ENCODE results near the gene DERL3.

DERL3 gene

DNA sequence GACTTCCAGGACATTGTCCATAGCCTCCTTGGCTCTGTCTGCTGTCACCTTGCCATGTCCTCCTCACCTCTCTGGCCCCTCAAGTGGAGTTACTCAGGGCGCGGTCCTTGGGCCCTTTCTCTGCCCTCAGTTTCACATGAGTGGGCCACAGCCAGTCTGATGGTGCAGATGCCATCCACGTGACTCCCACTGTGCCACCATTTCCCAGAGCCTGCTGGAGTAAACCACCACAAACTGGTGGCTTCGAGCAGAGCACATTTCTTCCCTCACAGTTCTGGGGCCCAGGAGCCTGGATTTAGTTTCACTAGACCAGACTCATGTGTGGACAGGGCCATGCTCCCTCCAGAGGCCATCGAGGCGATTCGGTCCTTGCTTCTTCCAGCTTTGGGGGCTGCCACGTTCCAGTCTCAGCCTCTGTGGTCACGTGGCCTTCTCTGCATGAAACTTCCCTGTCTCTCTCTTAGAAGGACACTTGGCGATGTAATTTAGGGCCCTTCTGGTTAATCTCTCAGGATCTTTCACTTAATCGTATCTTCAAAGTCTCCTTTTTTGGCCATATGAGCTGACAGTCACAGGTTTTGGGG lies 37.5 kb downstream of the DERL3 start:
- no peak overlapping the region for H3K4me2 ChIP-seq (ENCODE audit: low read depth, low read length)
- peaks cover 8% of the 10 kb centered on the region for H3K4me1 ChIP-seq (ENCODE audit: low read length)
- no peak overlapping the region for H3K27ac ChIP-seq (ENCODE audit: low read length)

GRCh38 chr22:23800297-23801237 lies 38.2 kb downstream of the DERL3 start:
- TF ChIP-seq CTCF (IDR thresholded peaks at IDR 0.05; ENCODE audit: low read length) (no peak), EZH2phosphoT487 (IDR thresholded peaks at IDR 0.05; ENCODE audit: low read length) (no peak), EZH2 (optimal IDR thresholded peaks at IDR 0.05; ENCODE audit: low read depth, low read length) (no peak)
- Histone ChIP-seq H3F3A (ENCODE audit: insufficient read depth, low read length) (no peaks in the 10 kb centered on the region), H3K79me2 (ENCODE audit: low read length) (peaks cover 3% of the 10 kb centered on the region; the same call in 1 of the 2 replicates), H3K36me3 (replicated peaks; ENCODE audit: insufficient read depth, low read length) (peaks cover 3% of the 10 kb centered on the region; the same call in 1 of the 2 replicates), H2AFZ (ENCODE audit: low read length) (no peak overlapping the region), H3K4me3 (ENCODE audit: low read length) (no peak overlapping the region), H3K9me2 (replicated peaks; ENCODE audit: insufficient read depth, low read length) (no peaks in the 10 kb centered on the region), H4K20me1 (ENCODE audit: insufficient read depth, low read length) (no peaks in the 10 kb centered on the region), H3K27ac (ENCODE audit: low read length) (no peak overlapping the region), H3K9me3 (replicated peaks; ENCODE audit: insufficient read depth, low read length) (no peaks in the 10 kb centered on the region), H3K4me1 (ENCODE audit: low read length) (peaks cover under 1% of the 10 kb centered on the region; the same call in 1 of the 2 replicates), H3K9ac (ENCODE audit: low read length) (no peak overlapping the region), H3K27me3 (replicated peaks; ENCODE audit: insufficient read depth, low read length) (no peaks in the 10 kb centered on the region), H3K4me2 (ENCODE audit: low read depth, low read length) (no peak overlapping the region)
- DNase-seq: no peak

More for the DNA sequence above, 37.5 kb downstream of the DERL3 start:
- Histone ChIP-seq H3K9ac (ENCODE audit: low read length) (no peak overlapping the region), H3F3A (ENCODE audit: insufficient read depth, low read length) (peaks cover 3% of the 10 kb centered on the region; the same call in 1 of the 2 replicates), H3K9me2 (replicated peaks; ENCODE audit: insufficient read depth, low read length) (no peaks in the 10 kb centered on the region), H3K79me2 (ENCODE audit: low read length) (no peaks in the 10 kb centered on the region), H3K4me3 (ENCODE audit: low read length) (no peak overlapping the region), H3K9me3 (replicated peaks; ENCODE audit: insufficient read depth, low read length) (no peaks in the 10 kb centered on the region), H3K27me3 (replicated peaks; ENCODE audit: insufficient read depth, low read length) (no peaks in the 10 kb centered on the region), H3K36me3 (replicated peaks; ENCODE audit: insufficient read depth, low read length) (peaks cover 3% of the 10 kb centered on the region; the same call in 1 of the 2 replicates), H4K20me1 (ENCODE audit: insufficient read depth, low read length) (no peaks in the 10 kb centered on the region), H2AFZ (ENCODE audit: low read length) (no peak overlapping the region)
- TF ChIP-seq EZH2 (optimal IDR thresholded peaks at IDR 0.05; ENCODE audit: low read depth, low read length) (no peak), CTCF (IDR thresholded peaks at IDR 0.05; ENCODE audit: low read length) (no peak), EZH2phosphoT487 (IDR thresholded peaks at IDR 0.05; ENCODE audit: low read length) (no peak)
- no peak for DNase-seq

DNA sequence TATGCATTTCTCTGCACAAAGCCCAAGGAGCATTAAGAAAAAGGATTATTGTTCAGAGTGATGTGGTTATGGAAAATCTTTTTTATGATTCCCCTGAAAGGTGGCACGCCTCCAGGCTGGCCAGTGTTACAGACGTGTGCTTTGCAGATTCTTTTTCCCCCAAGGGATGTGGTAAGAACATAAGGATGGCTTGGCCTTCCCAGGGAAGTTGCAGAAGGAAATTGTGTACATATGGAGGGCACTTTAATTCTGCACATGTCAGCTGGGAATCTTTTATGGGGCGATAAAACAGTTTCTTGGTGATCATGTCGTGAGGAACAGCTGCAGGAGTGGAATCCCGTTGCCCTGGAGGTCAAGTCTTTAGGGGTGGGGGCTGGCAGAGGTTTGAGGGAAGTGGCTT lies 42.3 kb downstream of the DERL3 start:
- Histone ChIP-seq H3F3A (ENCODE audit: insufficient read depth, low read length) (no peaks in the 10 kb centered on the region), H4K20me1 (ENCODE audit: insufficient read depth, low read length) (no peaks in the 10 kb centered on the region), H3K4me3 (ENCODE audit: low read length) (no peak overlapping the region), H3K27ac (ENCODE audit: low read length) (no peak overlapping the region), H3K36me3 (replicated peaks; ENCODE audit: insufficient read depth, low read length) (peaks cover 14% of the 10 kb centered on the region; the same call in 1 of the 2 replicates), H3K9ac (ENCODE audit: low read length) (no peak overlapping the region), H3K79me2 (ENCODE audit: low read length) (peaks cover 23% of the 10 kb centered on the region), H3K9me3 (replicated peaks; ENCODE audit: insufficient read depth, low read length) (no peaks in the 10 kb centered on the region), H3K9me2 (replicated peaks; ENCODE audit: insufficient read depth, low read length) (no peaks in the 10 kb centered on the region), H3K4me1 (ENCODE audit: low read length) (no peaks in the 10 kb centered on the region), H3K4me2 (ENCODE audit: low read depth, low read length) (no peak overlapping the region), H3K27me3 (replicated peaks; ENCODE audit: insufficient read depth, low read length) (no peaks in the 10 kb centered on the region), H2AFZ (ENCODE audit: low read length) (no peak overlapping the region)
- TF ChIP-seq CTCF (IDR thresholded peaks at IDR 0.05; ENCODE audit: low read length): no peak
- no peak for TF ChIP-seq EZH2 (optimal IDR thresholded peaks at IDR 0.05; ENCODE audit: low read depth, low read length)
- TF ChIP-seq EZH2phosphoT487 (IDR thresholded peaks at IDR 0.05; ENCODE audit: low read length): no peak
- no peak for DNase-seq

Measured in MM.1S (cell line).